Measurements from ENCODE around the gene LRRC59.

GRCh38 chr17:50426814-50427787 is 29.8 kb upstream of the LRRC59 start:
- TF ChIP-seq CTCF (IDR thresholded peaks at IDR 0.05; ENCODE audit: low read depth, low read length) (peak; percentile 62), EZH2phosphoT487 (IDR thresholded peaks at IDR 0.05; ENCODE audit: low read depth) (no peak)

All from OCI-LY3 (cell line).